ENCODE measurements around the gene CSRNP2.

Gene CSRNP2

GRCh38 chr12:51076236-51076930 lies 7.0 kb downstream of the CSRNP2 start:
- Histone ChIP-seq H3K36me3 (ENCODE audit: insufficient read depth, low read length) (peaks cover 30% of the 10 kb centered on the region), H3K4me3 (ENCODE audit: low read length) (no peak overlapping the region), H3K4me1 (ENCODE audit: insufficient read depth, low read length) (peaks cover 1% of the 10 kb centered on the region), H3K27ac (ENCODE audit: low read depth, low read length) (no peak overlapping the region), H3K27me3 (ENCODE audit: insufficient read depth, low read length) (no peaks in the 10 kb centered on the region), H3K9me3 (ENCODE audit: insufficient read depth, low read depth, low read length) (no peaks in the 10 kb centered on the region), H3K9ac (ENCODE audit: low read depth, low read length) (no peak overlapping the region)
- 93% methylated on average over 10 of the region's 10 CpGs for whole genome bisulfite sequencing

DNA sequence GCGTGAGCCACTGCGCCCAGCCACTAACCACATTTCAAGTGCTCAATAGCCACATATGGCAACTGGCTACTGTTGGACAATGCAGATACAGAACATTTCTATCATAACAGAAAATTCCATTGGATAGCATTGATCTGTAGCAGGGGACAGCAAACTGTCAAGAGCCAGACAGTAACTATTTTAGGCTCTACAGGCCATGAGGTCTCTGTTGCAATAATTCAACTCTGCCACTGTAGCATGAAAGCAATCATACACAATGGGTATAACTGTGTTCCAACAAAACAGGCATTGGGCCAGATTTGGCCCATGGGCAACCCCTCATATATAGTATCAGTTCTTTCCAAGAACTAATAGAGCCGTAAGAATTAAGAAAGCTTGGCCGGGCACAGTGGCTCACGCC lies 8.0 kb downstream of the CSRNP2 start:
- H3K27me3 ChIP-seq (ENCODE audit: insufficient read depth, low read length) = no peaks in the 10 kb centered on the region
- H3K9me3 ChIP-seq (ENCODE audit: insufficient read depth, low read depth, low read length) = no peaks in the 10 kb centered on the region
- H3K9ac ChIP-seq (ENCODE audit: low read depth, low read length) = no peak overlapping the region
- WGBS = 97% methylated on average over 5 of the region's 5 CpGs
- no peak overlapping the region for H3K27ac ChIP-seq (ENCODE audit: low read depth, low read length)
- H3K4me3 ChIP-seq (ENCODE audit: low read length) = no peak overlapping the region
- peaks cover 39% of the 10 kb centered on the region for H3K36me3 ChIP-seq (ENCODE audit: insufficient read depth, low read length)
- no peaks in the 10 kb centered on the region for H3K4me1 ChIP-seq (ENCODE audit: insufficient read depth, low read length)

GRCh38 chr12:51071663-51072062 lies 11.7 kb downstream of the CSRNP2 start:
- Histone ChIP-seq H3K4me1 (ENCODE audit: insufficient read depth, low read length) (no peaks in the 10 kb centered on the region), H3K27me3 (ENCODE audit: insufficient read depth, low read length) (no peaks in the 10 kb centered on the region), H3K27ac (ENCODE audit: low read depth, low read length) (no peak overlapping the region), H3K9ac (ENCODE audit: low read depth, low read length) (no peak overlapping the region), H3K36me3 (ENCODE audit: insufficient read depth, low read length) (peaks cover 70% of the 10 kb centered on the region), H3K9me3 (ENCODE audit: insufficient read depth, low read depth, low read length) (no peaks in the 10 kb centered on the region), H3K4me3 (ENCODE audit: low read length) (no peak overlapping the region)
- 98% methylated on average over 2 of the region's 2 CpGs for WGBS

- Histone ChIP-seq H3K9ac (ENCODE audit: low read depth, low read length) (no peak overlapping the region), H3K27ac (ENCODE audit: low read depth, low read length) (no peak overlapping the region), H3K9me3 (ENCODE audit: insufficient read depth, low read depth, low read length) (no peaks in the 10 kb centered on the region), H3K4me3 (ENCODE audit: low read length) (no peak overlapping the region), H3K36me3 (ENCODE audit: insufficient read depth, low read length) (peaks cover 78% of the 10 kb centered on the region), H3K4me1 (ENCODE audit: insufficient read depth, low read length) (no peaks in the 10 kb centered on the region), H3K27me3 (ENCODE audit: insufficient read depth, low read length) (no peaks in the 10 kb centered on the region)
- WGBS = 91% methylated on average over 3 of the region's 3 CpGs
Measured at GRCh38 chr12:51070004-51070403, 13.4 kb downstream of the CSRNP2 start.

GRCh38 chr12:51067771-51068170 lies 15.6 kb downstream of the CSRNP2 start:
- Histone ChIP-seq H3K4me3 (ENCODE audit: low read length) (no peak overlapping the region), H3K27ac (ENCODE audit: low read depth, low read length) (no peak overlapping the region), H3K36me3 (ENCODE audit: insufficient read depth, low read length) (peaks cover 86% of the 10 kb centered on the region), H3K9me3 (ENCODE audit: insufficient read depth, low read depth, low read length) (no peaks in the 10 kb centered on the region), H3K27me3 (ENCODE audit: insufficient read depth, low read length) (no peaks in the 10 kb centered on the region), H3K9ac (ENCODE audit: low read depth, low read length) (no peak overlapping the region), H3K4me1 (ENCODE audit: insufficient read depth, low read length) (no peaks in the 10 kb centered on the region)
- whole genome bisulfite sequencing = 96% methylated on average over 7 of the region's 7 CpGs

- Histone ChIP-seq H3K36me3 (ENCODE audit: insufficient read depth, low read length) (peaks cover 87% of the 10 kb centered on the region), H3K9ac (ENCODE audit: low read depth, low read length) (no peak overlapping the region), H3K4me3 (ENCODE audit: low read length) (no peak overlapping the region), H3K27ac (ENCODE audit: low read depth, low read length) (no peak overlapping the region), H3K4me1 (ENCODE audit: insufficient read depth, low read length) (no peaks in the 10 kb centered on the region), H3K9me3 (ENCODE audit: insufficient read depth, low read depth, low read length) (no peaks in the 10 kb centered on the region), H3K27me3 (ENCODE audit: insufficient read depth, low read length) (no peaks in the 10 kb centered on the region)
- 98% methylated on average over 4 of the region's 4 CpGs for WGBS
Measured at GRCh38 chr12:51067229-51067628, 16.2 kb downstream of the CSRNP2 start.

DNA sequence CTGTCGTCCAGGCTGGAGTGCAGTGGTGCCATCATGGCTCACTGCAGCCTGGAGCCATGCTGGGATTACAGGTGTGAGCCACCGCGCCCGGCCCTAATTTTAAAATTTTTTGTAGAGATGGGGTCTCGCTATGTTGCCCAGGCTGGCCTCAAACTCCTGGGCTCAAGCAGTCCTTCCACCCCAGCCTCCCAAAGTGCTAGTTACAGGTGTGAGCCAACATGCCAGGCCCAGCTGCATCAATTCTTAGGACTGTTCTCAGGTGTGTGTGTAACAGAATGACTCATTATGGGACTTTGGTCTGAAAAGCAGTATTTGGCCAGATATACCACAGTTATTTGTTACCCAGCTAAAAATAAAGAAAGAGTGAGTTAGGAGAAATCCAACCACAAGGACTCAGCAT lies 17.9 kb downstream of the CSRNP2 start:
- Histone ChIP-seq H3K36me3 (ENCODE audit: insufficient read depth, low read length) (peaks cover 87% of the 10 kb centered on the region), H3K9ac (ENCODE audit: low read depth, low read length) (no peak overlapping the region), H3K4me3 (ENCODE audit: low read length) (no peak overlapping the region), H3K4me1 (ENCODE audit: insufficient read depth, low read length) (no peaks in the 10 kb centered on the region), H3K27me3 (ENCODE audit: insufficient read depth, low read length) (no peaks in the 10 kb centered on the region), H3K27ac (ENCODE audit: low read depth, low read length) (no peak overlapping the region), H3K9me3 (ENCODE audit: insufficient read depth, low read depth, low read length) (no peaks in the 10 kb centered on the region)
- WGBS = 97% methylated on average over 5 of the region's 5 CpGs

GRCh38 chr12:51062631-51063397 lies 20.6 kb downstream of the CSRNP2 start:
- Histone ChIP-seq H3K36me3 (ENCODE audit: insufficient read depth, low read length) (peaks cover 92% of the 10 kb centered on the region), H3K4me3 (ENCODE audit: low read length) (no peak overlapping the region), H3K27me3 (ENCODE audit: insufficient read depth, low read length) (no peaks in the 10 kb centered on the region), H3K9me3 (ENCODE audit: insufficient read depth, low read depth, low read length) (no peaks in the 10 kb centered on the region), H3K4me1 (ENCODE audit: insufficient read depth, low read length) (no peaks in the 10 kb centered on the region), H3K9ac (ENCODE audit: low read depth, low read length) (no peak overlapping the region), H3K27ac (ENCODE audit: low read depth, low read length) (no peak overlapping the region)
- WGBS = 93% methylated on average over 9 of the region's 9 CpGs

- Histone ChIP-seq H3K27me3 (ENCODE audit: insufficient read depth, low read length) (no peaks in the 10 kb centered on the region), H3K27ac (ENCODE audit: low read depth, low read length) (no peak overlapping the region), H3K4me1 (ENCODE audit: insufficient read depth, low read length) (no peaks in the 10 kb centered on the region), H3K9ac (ENCODE audit: low read depth, low read length) (no peak overlapping the region), H3K36me3 (ENCODE audit: insufficient read depth, low read length) (peaks cover 93% of the 10 kb centered on the region), H3K9me3 (ENCODE audit: insufficient read depth, low read depth, low read length) (no peaks in the 10 kb centered on the region), H3K4me3 (ENCODE audit: low read length) (no peak overlapping the region)
- WGBS = 91% methylated on average over 4 of the region's 7 CpGs
Measured at GRCh38 chr12:51059086-51059485, 24.3 kb downstream of the CSRNP2 start.

DNA sequence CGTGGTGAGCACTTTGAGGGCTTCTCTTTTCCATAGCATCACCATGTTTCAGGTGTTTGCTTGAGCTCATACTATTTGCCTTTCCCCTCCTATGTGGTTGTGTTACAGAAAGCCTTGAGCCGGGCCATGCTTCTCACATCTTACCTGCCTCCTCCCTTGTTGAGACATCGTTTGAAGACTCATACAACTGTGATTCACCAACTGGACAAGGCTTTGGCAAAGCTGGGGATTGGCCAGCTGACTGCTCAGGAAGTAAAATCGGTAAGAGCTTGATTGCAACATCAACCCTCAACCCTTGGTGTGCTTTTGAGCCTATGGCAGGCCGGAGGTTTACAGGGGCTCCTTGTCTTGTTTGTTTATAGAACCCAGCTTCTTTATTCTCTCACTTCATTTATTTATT lies 27.2 kb downstream of the CSRNP2 start:
- no peaks in the 10 kb centered on the region for H3K4me1 ChIP-seq (ENCODE audit: insufficient read depth, low read length)
- no peaks in the 10 kb centered on the region for H3K9me3 ChIP-seq (ENCODE audit: insufficient read depth, low read depth, low read length)
- H3K4me3 ChIP-seq (ENCODE audit: low read length) = no peak overlapping the region
- no peaks in the 10 kb centered on the region for H3K27me3 ChIP-seq (ENCODE audit: insufficient read depth, low read length)
- H3K9ac ChIP-seq (ENCODE audit: low read depth, low read length) = no peak overlapping the region
- H3K27ac ChIP-seq (ENCODE audit: low read depth, low read length) = no peak overlapping the region
- H3K36me3 ChIP-seq (ENCODE audit: insufficient read depth, low read length) = peaks cover 85% of the 10 kb centered on the region
- WGBS = 97% methylated on average over 5 of the region's 5 CpGs

DNA sequence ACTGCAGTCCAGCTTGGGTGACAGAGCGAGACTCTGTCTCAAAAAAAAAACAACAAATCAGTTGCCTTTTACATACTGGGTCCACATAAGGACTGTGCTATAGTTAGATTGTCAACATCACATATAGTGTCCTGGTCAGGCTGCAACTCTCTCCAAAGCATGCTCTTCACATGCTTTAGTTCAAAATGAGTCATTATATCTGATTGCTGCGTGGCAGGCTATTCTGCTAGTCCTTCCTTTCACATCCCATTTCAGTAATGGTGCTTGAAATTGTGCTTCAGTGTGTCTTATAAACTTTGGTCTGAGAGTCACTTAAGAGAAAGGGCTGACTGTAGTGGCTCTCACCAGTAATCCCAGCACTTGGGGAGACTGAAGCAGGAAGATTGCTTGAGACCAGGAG lies 28.3 kb downstream of the CSRNP2 start:
- H3K9me3 ChIP-seq (ENCODE audit: insufficient read depth, low read depth, low read length) = no peaks in the 10 kb centered on the region
- H3K4me3 ChIP-seq (ENCODE audit: low read length) = no peak overlapping the region
- no peaks in the 10 kb centered on the region for H3K4me1 ChIP-seq (ENCODE audit: insufficient read depth, low read length)
- H3K27me3 ChIP-seq (ENCODE audit: insufficient read depth, low read length) = no peaks in the 10 kb centered on the region
- peaks cover 77% of the 10 kb centered on the region for H3K36me3 ChIP-seq (ENCODE audit: insufficient read depth, low read length)
- WGBS = 96% methylated on average over 2 of the region's 2 CpGs
- H3K9ac ChIP-seq (ENCODE audit: low read depth, low read length) = no peak overlapping the region
- no peak overlapping the region for H3K27ac ChIP-seq (ENCODE audit: low read depth, low read length)

All from HUES64 (cell line).